Uterus (tissue), 4 donors: Measurements from ENCODE around the gene TARDBP. TPM values are rescaled to one million over a fixed set of nuclear protein-coding genes. Genes with fewer than 3 reads are reported as not detected.

Source experiments
- DNase-seq, 2 donors: peaks; one replicate each; pipeline ENCODE4 v3.0.0-alpha.2; 2019 to 2020
- H3K27ac ChIP-seq, 2 donors: fragments of 200-600 bp; sonication (generic); 1 replicate in 1 of 2; 2 replicates in 1 of 2; pipeline ENCODE4 v1.5.1; 2016 to 2018
- H3K27me3 ChIP-seq, 2 donors: fragments of 200-600 bp; sonication (generic); one replicate each; pipeline ENCODE4 v1.5.1; 2018 to 2019; ENCODE audit warnings: control low read depth in 1 of 2
- H3K36me3 ChIP-seq, 2 donors: fragments of 200-600 bp; sonication (generic); one replicate each; pipeline ENCODE4 v1.5.1; 2019; ENCODE audit warnings: control low read depth in 1 of 2
- H3K4me1 ChIP-seq, 2 donors: fragments of 200-600 bp; sonication (generic); one replicate each; pipeline ENCODE4 v1.5.1; 2018 to 2019; ENCODE audit warnings: control low read depth in 1 of 2
- H3K4me3 ChIP-seq, 2 donors: fragments of 200-600 bp; sonication (generic); 1 replicate in 1 of 2; 2 replicates in 1 of 2; pipeline ENCODE4 v1.5.1; 2018 to 2019; ENCODE audit warnings: mild to moderate bottlenecking in 1 of 2
- H3K9me3 ChIP-seq, 2 donors: fragments of 200-600 bp; sonication (generic); one replicate each; pipeline ENCODE4 v1.5.1; 2019; ENCODE audit warnings: control low read depth in 1 of 2
- POLR2A ChIP-seq, 2 donors: fragments of 450-650 bp; IDR thresholded peaks; one replicate each; pipeline ENCODE4 v1.6.1; 2016; ENCODE audit warnings: antibody characterized with exemption in 2 of 2, mild to moderate bottlenecking in 1 of 2, moderate library complexity in 1 of 2
- intact Hi-C: fragments of 100-400 bp; cut with DNase I; formaldehyde crosslinking; loops from one replicate; pipeline ENCODE4 v1.15.1; 2023; ENCODE audit warnings: low total_unique reads
- total RNA-seq, 4 donors: library from RNA; depleted of rRNA in 3 of 4; stranded (reverse); fragments of >200 nt in 3 of 4; gene quantifications; one replicate each; pipeline versions ENCODE4 v1.1.0 to v1.2.4, GENCODE V29; 2014 to 2023
- TF ChIP-seq, protein P1 (sequence below), 4 experiments: fragments of 200-600 bp in 2 of 4; fragments of 450-650 bp in 2 of 4; sonication (generic) in 2 of 4; IDR thresholded peaks; one replicate each; pipeline ENCODE4 v1.5.1; 2016 to 2019; ENCODE audit warnings: antibody characterized with exemption in 4 of 4, mild to moderate bottlenecking in 2 of 4, moderate library complexity in 1 of 4
- donor health status: DM: yes; HTN: yes; CAD: no.

Gene TARDBP
- total RNA-seq, 4 donors from 2014 or later: 176 to 617 (median 207) TPM

GRCh38 chr1:10969267-10969970 is 43.0 kb upstream of the TARDBP start:
- Histone ChIP-seq H3K27ac (no peak overlapping the region), H3K27me3 (no peaks in the 10 kb centered on the region), H3K4me1 (no peaks in the 10 kb centered on the region), H3K9me3 (no peaks in the 10 kb centered on the region), H3K36me3 (no peaks in the 10 kb centered on the region), H3K4me3 (no peak overlapping the region)
- intact Hi-C loops: no loop called here
- no peak for DNase-seq
- TF ChIP-seq POLR2A (IDR thresholded peaks at IDR 0.05): no peak
- TF ChIP-seq, protein P1, sequence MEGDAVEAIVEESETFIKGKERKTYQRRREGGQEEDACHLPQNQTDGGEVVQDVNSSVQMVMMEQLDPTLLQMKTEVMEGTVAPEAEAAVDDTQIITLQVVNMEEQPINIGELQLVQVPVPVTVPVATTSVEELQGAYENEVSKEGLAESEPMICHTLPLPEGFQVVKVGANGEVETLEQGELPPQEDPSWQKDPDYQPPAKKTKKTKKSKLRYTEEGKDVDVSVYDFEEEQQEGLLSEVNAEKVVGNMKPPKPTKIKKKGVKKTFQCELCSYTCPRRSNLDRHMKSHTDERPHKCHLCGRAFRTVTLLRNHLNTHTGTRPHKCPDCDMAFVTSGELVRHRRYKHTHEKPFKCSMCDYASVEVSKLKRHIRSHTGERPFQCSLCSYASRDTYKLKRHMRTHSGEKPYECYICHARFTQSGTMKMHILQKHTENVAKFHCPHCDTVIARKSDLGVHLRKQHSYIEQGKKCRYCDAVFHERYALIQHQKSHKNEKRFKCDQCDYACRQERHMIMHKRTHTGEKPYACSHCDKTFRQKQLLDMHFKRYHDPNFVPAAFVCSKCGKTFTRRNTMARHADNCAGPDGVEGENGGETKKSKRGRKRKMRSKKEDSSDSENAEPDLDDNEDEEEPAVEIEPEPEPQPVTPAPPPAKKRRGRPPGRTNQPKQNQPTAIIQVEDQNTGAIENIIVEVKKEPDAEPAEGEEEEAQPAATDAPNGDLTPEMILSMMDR (IDR thresholded peaks at IDR 0.05): no peak

DNA sequence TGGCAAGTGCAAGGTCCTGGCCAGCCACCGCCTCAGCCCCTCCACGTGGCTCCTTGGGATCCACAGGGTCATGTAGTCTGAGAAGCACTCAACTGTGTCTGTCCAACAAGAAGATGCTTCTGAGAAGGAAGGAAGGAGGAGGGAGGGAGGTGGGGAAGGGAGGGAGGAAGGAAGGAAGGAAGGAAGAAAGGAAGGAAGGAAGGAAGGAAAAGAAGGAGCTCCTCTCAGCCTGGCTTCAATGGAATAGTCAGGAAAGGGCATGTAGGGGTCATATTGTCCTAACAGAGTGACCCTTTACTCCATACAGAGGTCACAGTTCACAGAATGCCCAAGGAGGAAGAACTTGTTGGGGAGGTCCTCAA is 42.5 kb upstream of the TARDBP start:
- intact Hi-C loops: no loop called here
- Histone ChIP-seq H3K27ac (no peak overlapping the region), H3K36me3 (no peaks in the 10 kb centered on the region), H3K27me3 (no peaks in the 10 kb centered on the region), H3K4me3 (no peak overlapping the region), H3K9me3 (no peaks in the 10 kb centered on the region), H3K4me1 (no peaks in the 10 kb centered on the region)
- no peak for DNase-seq
- TF ChIP-seq POLR2A (IDR thresholded peaks at IDR 0.05): no peak
- TF ChIP-seq, protein P1 (IDR thresholded peaks at IDR 0.05): no peak

- H3K27ac ChIP-seq: no peak overlapping the region
- no peak overlapping the region for H3K4me3 ChIP-seq
- H3K36me3 ChIP-seq: no peaks in the 10 kb centered on the region
- H3K4me1 ChIP-seq: no peaks in the 10 kb centered on the region
- intact Hi-C loops: no loop called here
- H3K27me3 ChIP-seq: no peaks in the 10 kb centered on the region
- H3K9me3 ChIP-seq: no peaks in the 10 kb centered on the region
- DNase-seq: no peak
- TF ChIP-seq, protein P1 (IDR thresholded peaks at IDR 0.05): no peak
- TF ChIP-seq POLR2A (IDR thresholded peaks at IDR 0.05): no peak
Measured at GRCh38 chr1:10973552-10973951, 38.9 kb upstream of the TARDBP start.

DNA sequence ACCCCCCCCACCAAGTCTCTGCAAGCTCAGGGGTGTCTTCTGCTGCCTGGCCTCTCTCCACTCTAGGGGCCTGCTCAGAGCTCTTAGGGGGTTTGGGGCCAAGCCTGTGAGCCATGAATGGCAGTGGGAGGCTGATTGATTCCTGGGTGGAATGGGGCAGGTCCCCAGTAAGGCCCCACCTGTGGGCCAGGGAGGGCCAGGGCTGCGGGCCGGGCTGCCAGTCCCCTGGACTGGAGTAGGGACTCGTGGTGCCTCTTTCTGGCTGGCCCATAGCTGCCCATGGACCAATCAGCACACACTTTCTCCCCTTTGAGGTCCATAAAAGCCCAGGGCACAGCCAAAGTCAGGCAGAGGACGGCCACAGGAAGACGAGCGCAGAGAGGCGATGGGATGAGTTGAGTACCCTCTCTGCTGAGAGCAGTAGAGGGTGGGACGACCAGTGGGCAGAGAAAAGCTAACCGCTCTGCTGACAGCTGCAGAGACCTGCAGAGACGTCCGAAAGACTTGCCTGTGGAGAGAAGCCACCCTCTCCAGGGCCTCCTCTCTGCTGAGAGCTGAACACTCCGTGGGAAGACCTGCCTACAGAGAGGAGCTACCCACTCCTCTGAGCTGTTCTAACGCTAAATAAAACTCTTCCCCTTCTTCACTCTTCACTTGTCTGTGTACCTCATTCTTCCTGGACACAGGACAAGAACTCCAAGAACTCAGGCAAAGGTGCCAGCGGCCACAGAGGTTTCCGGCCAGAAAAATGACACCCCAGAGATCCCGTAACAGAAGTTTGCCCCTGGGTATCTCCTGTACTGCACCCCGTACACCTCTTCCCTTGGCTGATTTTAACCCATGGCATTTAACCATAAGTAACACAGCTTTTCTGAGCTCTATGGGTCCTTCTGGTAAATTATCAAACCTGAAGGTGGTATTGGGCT is 38.2 kb upstream of the TARDBP start:
- H3K4me1 ChIP-seq: no peaks in the 10 kb centered on the region
- DNase-seq: no peak

More for the DNA sequence above, 38.2 kb upstream of the TARDBP start:
- no peak overlapping the region for H3K27ac ChIP-seq
- no peak for TF ChIP-seq POLR2A (IDR thresholded peaks at IDR 0.05)
- TF ChIP-seq, protein P1 (IDR thresholded peaks at IDR 0.05): no peak
- no peaks in the 10 kb centered on the region for H3K27me3 ChIP-seq
- no peak overlapping the region for H3K4me3 ChIP-seq
- intact Hi-C loops: no loop called here
- no peaks in the 10 kb centered on the region for H3K36me3 ChIP-seq
- no peaks in the 10 kb centered on the region for H3K9me3 ChIP-seq
